Heart right ventricle (tissue), 16 donors: ENCODE results near the gene LOXL4. TPM values are rescaled to one million over a fixed set of nuclear protein-coding genes. Genes with fewer than 3 reads are reported as not detected.
A peak's percentile ranks its signal among the peaks of the same experiment; 100 is the strongest.

Experiments used
- ATAC-seq, 8 donors: fragments of 200-7000 bp; cut with Tn5 transposase; one replicate each; pipeline ENCODE4 v1.9.1; 2020; ENCODE audit warnings: mild to moderate bottlenecking in 8 of 8, moderate library complexity in 8 of 8, moderate number of reproducible peaks in 1 of 8
- DNase-seq, 2 donors: peaks; one replicate each; pipeline ENCODE4 v3.0.0-alpha.2; 2020
- H3K27ac ChIP-seq, 10 donors: fragments of 200-600 bp; sonication (generic) in 2 of 10; one replicate each; pipeline versions ENCODE4 v1.5.0 to v1.8.0; 2020 to 2022; ENCODE audit warnings: mild to moderate bottlenecking in 3 of 10
- H3K27me3 ChIP-seq, 7 donors: fragments of 200-600 bp; one replicate each; pipeline ENCODE4 v1.8.0; 2021 to 2022; ENCODE audit warnings: mild to moderate bottlenecking in 2 of 7
- H3K36me3 ChIP-seq, 9 donors: fragments of 200-600 bp; sonication (generic) in 1 of 9; one replicate each; pipeline versions ENCODE4 v1.5.0 to v1.8.0; 2020 to 2022; ENCODE audit warnings: mild to moderate bottlenecking in 2 of 9
- H3K4me1 ChIP-seq, 9 donors: fragments of 200-600 bp; sonication (generic) in 1 of 9; one replicate each; pipeline versions ENCODE4 v1.5.0 to v1.8.0; 2020 to 2022; ENCODE audit warnings: mild to moderate bottlenecking in 4 of 9
- H3K4me3 ChIP-seq, 10 donors: fragments of 200-600 bp; sonication (generic) in 2 of 10; one replicate each; pipeline versions ENCODE4 v1.5.0 to v1.8.0; 2020 to 2022; ENCODE audit warnings: mild to moderate bottlenecking in 7 of 10, moderate library complexity in 2 of 10
- H3K9me3 ChIP-seq, 11 donors: fragments of 200-600 bp in 10 of 11; sonication (generic) in 2 of 11; one replicate each; pipeline versions ENCODE4 v1.5.0 to v1.8.0; 2013 to 2022; ENCODE audit warnings: mild to moderate bottlenecking in 2 of 11, control low read depth in 1 of 11, moderate library complexity in 1 of 11
- CTCF ChIP-seq, 9 donors: fragments of 200-600 bp; sonication (generic) in 2 of 9; IDR thresholded peaks; one replicate each; pipeline versions ENCODE4 v1.5.0 to v1.8.0; 2021 to 2022; ENCODE audit warnings: antibody characterized with exemption in 9 of 9, mild to moderate bottlenecking in 5 of 9, moderate library complexity in 1 of 9
- WGBS, 2 donors: extraction: QIAGEN DNeasy Blood & Tissue Kit; methylation state at CpG; one replicate each; pipeline ENCODE4 v1.1.7; 2013; ENCODE audit warnings: inconsistent platforms in 1 of 2; 5-methylcytosine and 5-hydroxymethylcytosine counted together
- intact Hi-C, 10 donors: fragments of 100-400 bp; cut with DNase I; formaldehyde crosslinking; loops; one replicate each; pipeline versions ENCODE4 v1.11.1 to v1.14.2; 2022
- polyA plus RNA-seq, 2 donors: library from polyadenylated mRNA; stranded (reverse); fragments of 200-250 nt; gene quantifications; one replicate each; pipeline ENCODE4 v1.2.3, GENCODE V29; 2013
- total RNA-seq, 10 donors: library from RNA; stranded (reverse); fragmentation: NEBNext Ultra II Directional in 3 of 10; extraction: Animal tissue kit (Norgen Biotek cat#: 25700) in 3 of 10; gene quantifications; one replicate each; pipeline versions ENCODE4 v1.2.1 to v1.2.4, GENCODE V29; 2021 to 2023
- donor health status: Arrhythmogenic right ventricular cardiomyopathy.
- donor health status: ischemic (EF 13 %, LVEDD 7.1; RV severe dilation, severe dysfunction).
- donor health status: healthy with polysubstance abuse.
- donor health status: DM: no; HTN: yes; CAD: no.
- donor health status: DM: no; HTN: no; CAD: no.
- donor health status: ischemic (EF 25% LVEDD 6.9; RV normal size, moderate dysfunction).
- donor health status: ischemic (EF 25% LVEDD 5.7; RV mildly dilated, moderate dysfunction).
- donor health status: healthy.
- donor health status: DM: yes; HTN: yes; CAD: no.
- donor health status: Ischemic cardiomyopathy.
- donor health status: ischemic (EF 35%, LVEDD 5.7; RV mildly dilated, moderate dysfunction).
- donor health status: nonischemic (EF 11% LVEDD 7.7; RV severe dilation, severe dysfunction).
- donor health status: DM: yes; HTN: yes; CAD: no.
- donor health status: PGD.
- donor health status: ischemic (EF 29% LVEDD 5.4; RV normal size, mild dysfunction).
- donor health status: nonischemic (EF 23%, LVEDD 6.1; RV moderate dilation, normal function).

The LOXL4 gene
- total and polyA plus RNA-seq, 12 donors: 0.72 to 13.5 (median 1.9) TPM

GRCh38 chr10:98295907-98296306 is 27.9 kb upstream of the LOXL4 start:
- H3K4me1 ChIP-seq: peaks cover 4 to 46% (median 28%) of the 10 kb centered on the region in 9 donors
- TF ChIP-seq CTCF (IDR thresholded peaks at IDR 0.05): no peak
- 52 to 63% methylated on average over 5 of the region's 5 CpGs for WGBS, 2 donors
- intact Hi-C loops: no loop called here
- H3K9me3 ChIP-seq: no peaks in the 10 kb centered on the region
- no peak for DNase-seq
- no peak for ATAC-seq
- no peak overlapping the region for H3K4me3 ChIP-seq
- H3K27me3 ChIP-seq: peaks cover 0 to 9% (median 4%) of the 10 kb centered on the region in 7 donors
- peak overlapping the region in 1 of 10 donors; percentile 15 for H3K27ac ChIP-seq
- no peaks in the 10 kb centered on the region for H3K36me3 ChIP-seq

GRCh38 chr10:98295401-98295811 is 27.4 kb upstream of the LOXL4 start:
- Histone ChIP-seq H3K9me3 (no peaks in the 10 kb centered on the region), H3K36me3 (no peaks in the 10 kb centered on the region), H3K4me1 (peaks cover 4 to 46% (median 28%) of the 10 kb centered on the region in 9 donors), H3K27me3 (peaks cover 0 to 10% (median 3%) of the 10 kb centered on the region in 7 donors), H3K27ac (peak overlapping the region in 1 of 10 donors; percentile 15), H3K4me3 (no peak overlapping the region)
- 50 to 55% methylated on average over 4 of the region's 4 CpGs for WGBS, 2 donors
- intact Hi-C loops: no loop called here
- ATAC-seq: peak in 1 of 8 donors; percentile 14
- no peak for TF ChIP-seq CTCF (IDR thresholded peaks at IDR 0.05)
- no peak for DNase-seq

- Histone ChIP-seq H3K36me3 (no peaks in the 10 kb centered on the region), H3K9me3 (no peaks in the 10 kb centered on the region), H3K27me3 (peaks cover 0 to 11% (median 0%) of the 10 kb centered on the region in 7 donors), H3K4me3 (no peak overlapping the region), H3K27ac (no peak overlapping the region), H3K4me1 (peaks cover 4 to 46% (median 28%) of the 10 kb centered on the region in 9 donors)
- intact Hi-C loops: no loop called here
- no peak for DNase-seq
- TF ChIP-seq CTCF (IDR thresholded peaks at IDR 0.05): no peak
- 45 to 65% methylated on average over 3 of the region's 3 CpGs for WGBS, 2 donors
- peak in 3 of 8 donors; percentile 9 to 11 (median 11) for ATAC-seq
Measured at GRCh38 chr10:98294270-98294627, 26.3 kb upstream of the LOXL4 start.

GRCh38 chr10:98293550-98294269 is 25.7 kb upstream of the LOXL4 start:
- Histone ChIP-seq H3K4me1 (peaks cover 4 to 46% (median 28%) of the 10 kb centered on the region in 9 donors), H3K9me3 (no peaks in the 10 kb centered on the region), H3K36me3 (no peaks in the 10 kb centered on the region), H3K27ac (peak overlapping the region in 3 of 10 donors; percentile 12 to 42 (median 19)), H3K27me3 (peaks cover 0 to 9% (median 0%) of the 10 kb centered on the region in 7 donors), H3K4me3 (no peak overlapping the region)
- DNase-seq (peak; percentile 32 to 60), ATAC-seq (peak; percentile 13 to 89 (median 74))
- 42 to 55% methylated on average over 8 of the region's 8 CpGs for WGBS, 2 donors
- intact Hi-C loops: no loop called here
- TF ChIP-seq CTCF (IDR thresholded peaks at IDR 0.05): no peak
